ENCODE measurements around the gene ZNF513. TPM values are rescaled to one million over a fixed set of nuclear protein-coding genes. Genes with fewer than 3 reads are reported as not detected.

The ZNF513 gene
- total RNA-seq, 1 donor from 2014 or later = 6.7 TPM

DNA sequence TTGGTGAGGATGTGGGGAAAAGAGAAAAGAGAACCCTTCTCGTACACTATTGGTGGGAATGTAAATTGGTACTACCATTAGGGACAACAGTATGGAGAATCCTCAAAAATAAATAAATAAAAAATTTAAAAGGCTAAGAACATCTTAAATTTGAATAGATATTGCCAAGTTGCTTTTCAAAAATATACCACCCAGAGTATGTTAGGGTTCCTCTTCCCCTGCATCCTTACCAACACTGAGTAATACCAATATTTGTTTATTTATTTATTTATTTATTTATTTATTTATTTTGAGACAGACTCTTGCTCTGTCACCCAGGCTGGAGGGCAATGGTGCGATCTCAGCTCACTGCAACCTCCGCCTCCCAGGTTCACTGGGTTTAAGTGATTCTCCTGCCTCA is 42.4 kb upstream of the ZNF513 start:
- no peaks in the 10 kb centered on the region for H3K27me3 ChIP-seq (ENCODE audit: low read depth)
- no peaks in the 10 kb centered on the region for H3K9me3 ChIP-seq (replicated peaks)
- H3K27ac ChIP-seq (replicated peaks) = no peak overlapping the region
- TF ChIP-seq, protein P1, sequence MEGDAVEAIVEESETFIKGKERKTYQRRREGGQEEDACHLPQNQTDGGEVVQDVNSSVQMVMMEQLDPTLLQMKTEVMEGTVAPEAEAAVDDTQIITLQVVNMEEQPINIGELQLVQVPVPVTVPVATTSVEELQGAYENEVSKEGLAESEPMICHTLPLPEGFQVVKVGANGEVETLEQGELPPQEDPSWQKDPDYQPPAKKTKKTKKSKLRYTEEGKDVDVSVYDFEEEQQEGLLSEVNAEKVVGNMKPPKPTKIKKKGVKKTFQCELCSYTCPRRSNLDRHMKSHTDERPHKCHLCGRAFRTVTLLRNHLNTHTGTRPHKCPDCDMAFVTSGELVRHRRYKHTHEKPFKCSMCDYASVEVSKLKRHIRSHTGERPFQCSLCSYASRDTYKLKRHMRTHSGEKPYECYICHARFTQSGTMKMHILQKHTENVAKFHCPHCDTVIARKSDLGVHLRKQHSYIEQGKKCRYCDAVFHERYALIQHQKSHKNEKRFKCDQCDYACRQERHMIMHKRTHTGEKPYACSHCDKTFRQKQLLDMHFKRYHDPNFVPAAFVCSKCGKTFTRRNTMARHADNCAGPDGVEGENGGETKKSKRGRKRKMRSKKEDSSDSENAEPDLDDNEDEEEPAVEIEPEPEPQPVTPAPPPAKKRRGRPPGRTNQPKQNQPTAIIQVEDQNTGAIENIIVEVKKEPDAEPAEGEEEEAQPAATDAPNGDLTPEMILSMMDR (IDR thresholded peaks at IDR 0.05; ENCODE audit: borderline replicate concordance) = no peak
- peaks cover 6% of the 10 kb centered on the region for H3K4me1 ChIP-seq
- no peak overlapping the region for H3K4me3 ChIP-seq
- intact Hi-C loops (cut with micrococcal nuclease) = no loop called here
- no peaks in the 10 kb centered on the region for H3K36me3 ChIP-seq
- DNase-seq = no peak

DNA sequence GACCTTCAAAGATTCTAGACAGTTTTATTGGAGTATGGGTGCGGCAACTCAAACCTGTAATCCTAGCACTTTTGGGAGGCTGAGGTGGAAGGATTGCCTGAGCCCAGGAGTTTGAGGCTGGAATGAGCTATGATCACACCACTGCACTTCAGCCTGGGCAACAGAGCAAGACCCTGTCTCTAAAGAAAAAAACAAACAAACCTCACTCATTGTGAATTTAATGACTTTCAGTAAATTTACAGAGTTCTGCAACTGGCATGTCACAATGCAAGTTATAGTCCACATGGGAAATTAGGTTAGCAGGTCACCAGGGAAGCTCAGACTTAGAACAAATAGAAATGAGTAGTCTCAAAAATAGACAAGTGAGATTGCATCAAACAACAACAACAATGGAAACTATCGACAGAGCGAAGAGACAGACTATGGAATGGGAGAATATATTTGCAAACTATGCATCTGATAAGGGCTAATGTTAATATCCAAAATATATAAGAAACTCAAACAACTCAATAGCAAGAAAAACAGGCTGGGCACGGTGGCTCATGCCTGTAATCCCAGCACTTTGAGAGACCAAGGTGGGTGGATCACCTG is 41.2 kb upstream of the ZNF513 start:
- intact Hi-C loops (cut with micrococcal nuclease) = no loop called here
- no peaks in the 10 kb centered on the region for H3K36me3 ChIP-seq
- H3K27ac ChIP-seq (replicated peaks) = no peak overlapping the region
- DNase-seq = no peak
- TF ChIP-seq, protein P1 (IDR thresholded peaks at IDR 0.05; ENCODE audit: borderline replicate concordance) = no peak
- no peaks in the 10 kb centered on the region for H3K9me3 ChIP-seq (replicated peaks)
- H3K27me3 ChIP-seq (ENCODE audit: low read depth) = no peaks in the 10 kb centered on the region
- H3K4me3 ChIP-seq = no peak overlapping the region
- H3K4me1 ChIP-seq = no peaks in the 10 kb centered on the region

DNA sequence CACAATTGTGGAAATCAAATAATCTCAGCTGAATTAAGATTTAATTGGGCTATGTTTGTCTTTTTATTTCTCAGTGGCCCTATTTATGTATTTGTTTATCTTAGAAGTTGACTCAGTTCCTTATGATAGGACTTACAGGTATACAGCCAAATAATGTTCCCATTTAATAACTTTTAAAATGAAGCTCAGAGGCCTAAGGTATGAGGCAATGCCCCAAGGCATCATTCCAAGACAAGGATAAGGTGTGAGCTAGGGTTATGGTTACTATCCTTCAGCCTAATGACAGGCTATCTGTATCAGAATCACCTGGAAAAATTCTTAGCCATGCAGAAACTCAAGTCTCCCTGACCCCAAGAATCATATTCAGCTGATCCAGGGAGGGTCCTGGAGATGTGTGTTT is 40.5 kb upstream of the ZNF513 start:
- no peaks in the 10 kb centered on the region for H3K27me3 ChIP-seq (ENCODE audit: low read depth)
- no peaks in the 10 kb centered on the region for H3K36me3 ChIP-seq
- intact Hi-C loops (cut with micrococcal nuclease) = no loop called here
- no peaks in the 10 kb centered on the region for H3K9me3 ChIP-seq (replicated peaks)
- no peaks in the 10 kb centered on the region for H3K4me1 ChIP-seq
- H3K27ac ChIP-seq (replicated peaks) = no peak overlapping the region
- H3K4me3 ChIP-seq = no peak overlapping the region
- TF ChIP-seq, protein P1 (IDR thresholded peaks at IDR 0.05; ENCODE audit: borderline replicate concordance) = no peak
- DNase-seq = no peak

DNA sequence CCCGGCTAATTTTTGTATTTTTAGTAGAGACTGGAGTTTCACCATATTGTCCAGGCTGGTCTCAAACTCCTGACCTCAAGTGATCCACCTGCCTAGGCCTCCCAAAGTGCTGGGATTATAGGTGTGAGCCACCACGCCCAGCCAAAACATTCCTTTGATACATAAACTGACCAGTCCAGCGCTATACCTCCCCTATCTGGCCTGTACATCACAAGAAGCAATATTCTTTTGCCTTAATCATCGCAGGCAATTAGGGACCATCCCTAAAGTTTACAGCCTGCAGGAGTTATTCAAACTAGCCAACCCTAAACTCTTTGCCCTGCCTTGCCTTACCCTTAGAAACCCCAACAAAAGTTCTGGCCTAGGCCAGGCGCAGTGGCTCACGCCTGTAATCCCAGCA is 35.6 kb upstream of the ZNF513 start:
- no peak overlapping the region for H3K27ac ChIP-seq (replicated peaks)
- H3K4me3 ChIP-seq = no peak overlapping the region
- H3K9me3 ChIP-seq (replicated peaks) = no peaks in the 10 kb centered on the region
- H3K4me1 ChIP-seq = no peaks in the 10 kb centered on the region
- intact Hi-C loops (cut with micrococcal nuclease) = no loop called here
- TF ChIP-seq, protein P1 (IDR thresholded peaks at IDR 0.05; ENCODE audit: borderline replicate concordance) = no peak
- no peak for DNase-seq
- H3K27me3 ChIP-seq (ENCODE audit: low read depth) = no peaks in the 10 kb centered on the region
- H3K36me3 ChIP-seq = no peaks in the 10 kb centered on the region

DNA sequence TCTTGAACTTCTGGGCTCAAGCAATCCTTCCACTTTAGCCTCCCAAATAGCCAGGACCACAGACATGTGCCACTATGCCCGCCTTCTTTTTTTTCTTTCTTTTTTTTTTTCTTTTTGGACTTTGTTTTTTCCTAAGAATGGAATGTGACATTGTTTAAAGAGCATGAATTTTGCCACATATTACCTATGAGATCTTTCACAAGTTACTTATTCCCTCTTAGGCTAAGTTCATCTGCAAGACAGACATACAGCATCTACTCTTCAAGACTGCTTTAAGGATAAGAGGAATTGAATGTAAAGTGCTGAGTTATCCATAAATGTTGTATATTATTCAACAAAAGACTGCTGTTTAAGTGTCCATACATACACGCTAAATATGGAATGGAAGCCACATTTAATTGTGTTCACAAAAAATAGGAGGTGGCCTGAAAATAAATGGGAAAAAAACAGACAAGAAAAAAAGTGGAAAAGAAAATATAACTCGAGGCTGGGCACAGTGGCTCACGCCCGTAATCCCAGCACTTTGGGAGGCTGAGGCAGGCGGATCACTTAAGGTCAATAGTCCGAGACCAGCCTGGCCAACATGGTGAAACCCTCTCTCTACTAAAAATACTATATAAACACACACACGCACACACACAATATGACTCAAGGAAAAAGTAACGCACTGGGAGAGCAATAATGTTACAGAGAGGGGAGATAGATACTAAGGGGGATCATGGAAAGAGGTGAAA is 32.1 kb upstream of the ZNF513 start:
- no peaks in the 10 kb centered on the region for H3K27me3 ChIP-seq (ENCODE audit: low read depth)
- DNase-seq = no peak
- H3K4me1 ChIP-seq = peaks cover 26% of the 10 kb centered on the region
- no peaks in the 10 kb centered on the region for H3K9me3 ChIP-seq (replicated peaks)
- no peak overlapping the region for H3K27ac ChIP-seq (replicated peaks)
- H3K36me3 ChIP-seq = no peaks in the 10 kb centered on the region
- TF ChIP-seq, protein P1 (IDR thresholded peaks at IDR 0.05; ENCODE audit: borderline replicate concordance) = no peak
- intact Hi-C loops (cut with micrococcal nuclease) = no loop called here
- no peak overlapping the region for H3K4me3 ChIP-seq

All from left ventricle myocardium inferior (tissue), 1 donor.